WTC11 (cell line): ENCODE measurements around the gene VPS33B. TPM values are rescaled to one million over a fixed set of nuclear protein-coding genes. Genes with fewer than 3 reads are reported as not detected.

Source experiments
- ATAC-seq: fragments of 200-7000 bp; cut with Tn5 transposase; 2 replicates; pipeline ENCODE4 v1.10.0; 2021; ENCODE audit warnings: mild to moderate bottlenecking, moderate library complexity
- CTCF ChIA-PET: fragments of 300-600 bp; sonication (Branson Sonifier 250); formaldehyde crosslinking; loops from one replicate; lab custom pipeline; 2021; ENCODE audit warnings: antibody characterized with exemption; lab: Charles Lee
- POLR2A ChIA-PET: fragments of 350-600 bp; sonication (Branson Sonifier 250); formaldehyde crosslinking; loops from one replicate; lab custom pipeline; 2021; ENCODE audit warnings: antibody characterized with exemption; lab: Charles Lee
- DNase-seq: peaks from one replicate; pipeline ENCODE4 v3.0.0; 2021; ENCODE audit warnings: low spot score
- H3K27ac Mint-ChIP-seq: 2 replicates; pipeline ENCODE4 v1.8.0; 2021; ENCODE audit warnings: mixed read lengths
- H3K27me3 Mint-ChIP-seq: 2 replicates; pipeline ENCODE4 v1.8.0; 2021; ENCODE audit warnings: low read depth, mild to moderate bottlenecking, moderate library complexity, mixed read lengths
- H3K36me3 Mint-ChIP-seq: 2 replicates; pipeline ENCODE4 v1.8.0; 2021; ENCODE audit warnings: mixed read lengths
- H3K4me1 Mint-ChIP-seq: 2 replicates; pipeline ENCODE4 v1.8.0; 2022; ENCODE audit warnings: mixed read lengths
- H3K4me3 Mint-ChIP-seq: 2 replicates; pipeline ENCODE4 v1.8.0; 2021; ENCODE audit warnings: mild to moderate bottlenecking, moderate library complexity, mixed read lengths
- H3K9me3 Mint-ChIP-seq: 2 replicates; pipeline ENCODE4 v1.8.0; 2021; ENCODE audit warnings: mixed read lengths
- ATF2 ChIP-seq: sonication (generic); formaldehyde crosslinking; IDR thresholded peaks from 2 replicates; pipeline ENCODE4 v1.8.1; 2022; ENCODE audit warnings: low read depth, missing genetic modification reagents, borderline replicate concordance
- ATF3 ChIP-seq: sonication (generic); formaldehyde crosslinking; conservative IDR thresholded peaks from 2 replicates; pipeline ENCODE4 v1.8.1; 2022; ENCODE audit warnings: mild to moderate bottlenecking, missing genetic modification reagents
- CBFB ChIP-seq: sonication (generic); formaldehyde crosslinking; IDR thresholded peaks from 2 replicates; pipeline ENCODE4 v1.8.1; 2022; ENCODE audit warnings: mild to moderate bottlenecking, low read depth, missing genetic modification reagents
- CDX4 ChIP-seq: fragments of 250-450 bp; sonication (Bioruptor Pico); IDR thresholded peaks from 2 replicates; pipeline ENCODE4 v1.9.0; 2021; ENCODE audit warnings: moderate library complexity, mild to moderate bottlenecking, inconsistent platforms, borderline replicate concordance
- E2F5 ChIP-seq: sonication (generic); formaldehyde crosslinking; IDR thresholded peaks from 2 replicates; pipeline ENCODE4 v1.8.1; 2022; ENCODE audit warnings: mild to moderate bottlenecking, moderate library complexity, missing genetic modification reagents
- EMX1 ChIP-seq: fragments of 250-450 bp; sonication (Bioruptor Pico); IDR thresholded peaks from 2 replicates; pipeline ENCODE4 v1.8.0; 2021; ENCODE audit warnings: mild to moderate bottlenecking
- FOXK1 ChIP-seq: sonication (generic); formaldehyde crosslinking; IDR thresholded peaks from 2 replicates; pipeline ENCODE4 v1.8.0; 2022; ENCODE audit warnings: mild to moderate bottlenecking, moderate library complexity, missing genetic modification reagents
- HMGXB4 ChIP-seq: sonication (generic); formaldehyde crosslinking; IDR thresholded peaks from 2 replicates; pipeline ENCODE4 v1.8.1; 2023; ENCODE audit warnings: mild to moderate bottlenecking, moderate library complexity, missing genetic modification reagents
- IRF1 ChIP-seq: sonication (generic); formaldehyde crosslinking; IDR thresholded peaks from 2 replicates; pipeline ENCODE4 v1.8.0; 2023; ENCODE audit warnings: missing genetic modification reagents
- PRRX2 ChIP-seq: fragments of 250-450 bp; sonication (Bioruptor Pico); IDR thresholded peaks from 2 replicates; pipeline ENCODE4 v1.8.0; 2021; ENCODE audit warnings: mild to moderate bottlenecking
- RELA ChIP-seq: sonication (generic); formaldehyde crosslinking; IDR thresholded peaks from 2 replicates; pipeline ENCODE4 v1.8.1; 2022; ENCODE audit warnings: missing genetic modification reagents, mild to moderate bottlenecking, borderline replicate concordance
- SMAD3 ChIP-seq: sonication (generic); formaldehyde crosslinking; IDR thresholded peaks from 2 replicates; pipeline ENCODE4 v1.8.0; 2022; ENCODE audit warnings: missing genetic modification reagents, mild to moderate bottlenecking, borderline replicate concordance
- ZBTB21 ChIP-seq: sonication (generic); formaldehyde crosslinking; IDR thresholded peaks from 2 replicates; pipeline ENCODE4 v1.8.1; 2023; ENCODE audit warnings: mild to moderate bottlenecking, missing genetic modification reagents, borderline replicate concordance
- ZNF121 ChIP-seq: sonication (generic); formaldehyde crosslinking; IDR thresholded peaks from 2 replicates; pipeline ENCODE4 v1.8.0; 2023; ENCODE audit warnings: missing genetic modification reagents
- ZNF416 ChIP-seq: fragments of 250-450 bp; sonication (Bioruptor Pico); IDR thresholded peaks from 2 replicates; pipeline ENCODE4 v1.9.0; 2021; ENCODE audit warnings: mild to moderate bottlenecking, inconsistent platforms
- ZNF425 ChIP-seq: fragments of 250-450 bp; sonication (Bioruptor Pico); conservative IDR thresholded peaks from 2 replicates; pipeline ENCODE4 v1.9.0; 2021; ENCODE audit warnings: mild to moderate bottlenecking
- ZNF532 ChIP-seq: fragments of 250-450 bp; sonication (Bioruptor Pico); IDR thresholded peaks from 2 replicates; pipeline ENCODE4 v1.9.0; 2021; ENCODE audit warnings: mild to moderate bottlenecking, borderline replicate concordance
- total RNA-seq: library from RNA; stranded (reverse); gene quantifications from 3 replicates; pipeline ENCODE4 v1.2.3, GENCODE V29; 2021

The VPS33B gene
- total RNA-seq, 1 experiment from 2014 or later: 21.1 TPM

GRCh38 chr15:90972133-90972532 lies 50.3 kb downstream of the VPS33B start:
- Mint-ChIP-seq H3K27me3 (no peaks in the 10 kb centered on the region), H3K27ac (no peak overlapping the region), H3K4me1 (no peaks in the 10 kb centered on the region), H3K36me3 (peaks cover 78% of the 10 kb centered on the region), H3K9me3 (no peaks in the 10 kb centered on the region), H3K4me3 (no peak overlapping the region)
- DNase-seq (no peak), ATAC-seq (no peak)
- ChIA-PET POLR2A (interaction anchor here (0.6 kb wide), 1 partner anchor 9 kb away, joined by 3 read pairs; no protein-coding TSS in a partner anchor), CTCF (interaction anchor here (1.5 kb wide), 1 partner anchor 61 kb away, joined by 5 read pairs; no protein-coding TSS in a partner anchor)
- TF ChIP-seq ZNF425 (CRISPR knock-in tag) (no peak), HMGXB4 (CRISPR knock-in tag) (no peak), ZBTB21 (no peak), SMAD3 (CRISPR knock-in tag) (no peak), E2F5 (CRISPR knock-in tag) (no peak), PRRX2 (CRISPR knock-in tag) (no peak), RELA (CRISPR knock-in tag) (no peak)

GRCh38 chr15:90970274-90970673 lies 52.1 kb downstream of the VPS33B start:
- H3K27me3 Mint-ChIP-seq: no peaks in the 10 kb centered on the region
- DNase-seq (no peak), ATAC-seq (no peak)
- ChIA-PET CTCF (interaction anchor here (0.6 to 6.2 kb wide), 3 partner anchors 13 to 63 kb away, joined by 3 to 50 read pairs (median 5); partner anchors contain the start of gene UNC45A), POLR2A (no interaction called here)
- no peaks in the 10 kb centered on the region for H3K4me1 Mint-ChIP-seq
- no peak overlapping the region for H3K4me3 Mint-ChIP-seq
- no peaks in the 10 kb centered on the region for H3K9me3 Mint-ChIP-seq
- H3K36me3 Mint-ChIP-seq: peaks cover 79% of the 10 kb centered on the region
- H3K27ac Mint-ChIP-seq: no peak overlapping the region
- TF ChIP-seq ATF3 (CRISPR knock-in tag) (no peak), CBFB (CRISPR knock-in tag) (no peak), ZNF121 (CRISPR knock-in tag) (no peak)
- TF ChIP-seq, all 79 proteins: peak for 0

- CTCF ChIA-PET: interaction anchor here (2.4 to 6.2 kb wide), 2 partner anchors 11 to 65 kb away, joined by 6 to 50 read pairs; no protein-coding TSS in a partner anchor
- H3K4me1 Mint-ChIP-seq: no peaks in the 10 kb centered on the region
- H3K36me3 Mint-ChIP-seq: peaks cover 77% of the 10 kb centered on the region
- no peak overlapping the region for H3K4me3 Mint-ChIP-seq
- no peaks in the 10 kb centered on the region for H3K9me3 Mint-ChIP-seq
- H3K27ac Mint-ChIP-seq: no peak overlapping the region
- POLR2A ChIA-PET: interaction anchor here (0.6 kb wide), 1 partner anchor 425 kb away, joined by 4 read pairs; no protein-coding TSS in a partner anchor
- DNase-seq: no peak
- H3K27me3 Mint-ChIP-seq: no peaks in the 10 kb centered on the region
- ATAC-seq: no peak
- no peak for TF ChIP-seq ZNF532 (CRISPR knock-in tag)
- TF ChIP-seq EMX1 (CRISPR knock-in tag): no peak
- no peak for TF ChIP-seq IRF1
- no peak for TF ChIP-seq CDX4 (CRISPR knock-in tag)
- TF ChIP-seq FOXK1 (CRISPR knock-in tag): no peak
- TF ChIP-seq ATF2 (CRISPR knock-in tag): no peak
- TF ChIP-seq ZNF416 (CRISPR knock-in tag): no peak
Measured at GRCh38 chr15:90968434-90968833, 54.0 kb downstream of the VPS33B start.
